HepG2 (cell line): ENCODE data around the gene TOX2. TPM values are rescaled to one million over a fixed set of nuclear protein-coding genes. Genes with fewer than 3 reads are reported as not detected.

Experiments
- ATAC-seq: fragments of 200-7000 bp; cut with Tn5 transposase; 3 replicates; pipeline ENCODE4 v1.9.1; 2020; ENCODE audit warnings: mild to moderate bottlenecking, moderate library complexity
- BruUV-seq: library from RNA; stranded (reverse); fragments of 400-500 nt; replicated peaks from 2 replicates; lab custom pipeline; 2021; lab: Mats Ljungman, UMichigan
- CTCF ChIA-PET: fragments of 300-600 bp; formaldehyde crosslinking; extraction: SDS; loops from one replicate; lab custom pipeline; 2021; ENCODE audit warnings: low total read pairs, inconsistent platforms, low intra/inter-chr PET ratio; lab: Yijun Ruan, JAX
- POLR2A ChIA-PET: fragments of 350-600 bp; sonication (Branson Sonifier 250); formaldehyde crosslinking; loops from one replicate; lab custom pipeline; 2020; ENCODE audit warnings: antibody characterized with exemption, inconsistent platforms; lab: Yijun Ruan, JAX
- DNase-seq: peaks from one replicate; pipeline ENCODE4 v3.0.0-alpha.2; 2015; ENCODE audit warnings: low spot score
- FAIRE-seq: peaks from 3 replicates; lab custom pipeline; 2011; peaks lifted over from hg19 to GRCh38; lab: Jason Lieb, UNC
- H2AFZ ChIP-seq: one replicate; pipeline ENCODE4 v1.6.1; 2011; ENCODE audit warnings: low read length, inconsistent platforms
- H3K27ac ChIP-seq: fragments of 300-600 bp; 3 replicates; pipeline ENCODE4 v1.8.0; 2011; ENCODE audit warnings: mixed run types, mild to moderate bottlenecking, mixed read lengths, low read length, inconsistent platforms; ENCODE audit not compliant: insufficient read depth; ENCODE audit errors: extremely low read length
- H3K27me3 ChIP-seq, 2 experiments: fragments of 200-600 bp in 1 of 2; 2 replicates in 1 of 2; 3 replicates in 1 of 2; pipeline versions ENCODE4 v1.6.0 to v1.8.0; 2011; ENCODE audit warnings: low read length in 2 of 2, mild to moderate bottlenecking in 2 of 2, moderate library complexity in 2 of 2, inconsistent platforms in 1 of 2; ENCODE audit not compliant: insufficient read depth in 2 of 2, control insufficient read depth in 1 of 2
- H3K36me3 ChIP-seq, 2 experiments: fragments of 200-600 bp in 1 of 2; replicated peaks in 1 of 2; 2 replicates in 1 of 2; 3 replicates in 1 of 2; pipeline versions ENCODE4 v1.5.1 to v1.8.0; 2011; ENCODE audit warnings: low read length in 2 of 2, inconsistent platforms in 1 of 2; ENCODE audit not compliant: insufficient read depth in 2 of 2, control insufficient read depth in 1 of 2
- H3K4me1 ChIP-seq: 2 replicates; pipeline ENCODE4 v1.5.1; 2012; ENCODE audit warnings: low read length, inconsistent platforms; ENCODE audit not compliant: insufficient read depth
- H3K4me2 ChIP-seq: 2 replicates; pipeline ENCODE4 v1.6.0; 2011; ENCODE audit warnings: low read depth, low read length, inconsistent platforms
- H3K4me3 ChIP-seq, 3 experiments: fragments of 200-600 bp in 1 of 3; sonication (generic), shearing (Covaris generic) in 1 of 3; replicated peaks in 1 of 3; 2 replicates each; pipeline ENCODE4 v1.5.1; 2011 to 2016; ENCODE audit warnings: low read length in 3 of 3, inconsistent platforms in 2 of 3, low read depth in 2 of 3, mild to moderate bottlenecking in 2 of 3, control low read depth in 1 of 3, mixed read lengths in 1 of 3; ENCODE audit not compliant: insufficient read depth in 1 of 3
- H3K79me2 ChIP-seq: one replicate; pipeline ENCODE4 v1.6.1; 2011; ENCODE audit warnings: low read length, inconsistent platforms; ENCODE audit not compliant: insufficient read depth
- H3K9ac ChIP-seq: 2 replicates; pipeline ENCODE4 v1.6.0; 2011; ENCODE audit warnings: mild to moderate bottlenecking, low read depth, low read length, inconsistent platforms; ENCODE audit not compliant: insufficient read depth
- H3K9me3 ChIP-seq: 2 replicates; pipeline ENCODE4 v1.5.1; 2012; ENCODE audit warnings: mild to moderate bottlenecking, low read length
- H4K20me1 ChIP-seq: 2 replicates; pipeline ENCODE4 v1.6.0; 2011; ENCODE audit warnings: inconsistent platforms, mild to moderate bottlenecking, low read length, moderate library complexity; ENCODE audit not compliant: insufficient read depth
- CEBPB ChIP-seq: IDR thresholded peaks from 2 replicates; pipeline ENCODE4 v1.6.1; 2011; ENCODE audit warnings: low read depth, low read length, improper control_type of control experiment, borderline replicate concordance
- GLI4 ChIP-seq: sonication (generic); formaldehyde crosslinking; IDR thresholded peaks from 2 replicates; pipeline ENCODE4 v1.5.1; 2020; ENCODE audit warnings: missing genetic modification reagents, mild to moderate bottlenecking, moderate library complexity, borderline replicate concordance
- KDM3A ChIP-seq: IDR thresholded peaks from 2 replicates; pipeline ENCODE4 v1.6.1; 2018; ENCODE audit warnings: low read depth, missing compliant biosample characterization
- KLF16 ChIP-seq, 2 experiments: sonication (generic) in 1 of 2; formaldehyde crosslinking in 1 of 2; IDR thresholded peaks; 2 replicates each; pipeline versions ENCODE4 v1.6.1 to v1.8.0; 2016 to 2023; ENCODE audit warnings: missing genetic modification reagents in 2 of 2, missing compliant biosample characterization in 1 of 2
- MEIS2 ChIP-seq: sonication (generic); formaldehyde crosslinking; IDR thresholded peaks from 2 replicates; pipeline ENCODE4 v1.9.0; 2021; ENCODE audit warnings: mild to moderate bottlenecking, missing genetic modification reagents
- MYC ChIP-seq: sonication (generic); formaldehyde crosslinking; IDR thresholded peaks from 2 replicates; pipeline ENCODE4 v1.9.0; 2021; ENCODE audit warnings: missing genetic modification reagents, borderline replicate concordance
- NFYB ChIP-seq: sonication (generic); formaldehyde crosslinking; IDR thresholded peaks from 2 replicates; pipeline ENCODE4 v1.4.0; 2020; ENCODE audit warnings: missing genetic modification reagents
- NR2F1 ChIP-seq, 2 experiments: fragments of 450-650 bp in 1 of 2; formaldehyde crosslinking in 1 of 2; IDR thresholded peaks; 2 replicates each; pipeline versions ENCODE4 v1.5.0 to v1.6.1; 2016 to 2020; ENCODE audit warnings: mild to moderate bottlenecking in 1 of 2, missing compliant biosample characterization in 1 of 2, missing genetic modification reagents in 1 of 2, moderate library complexity in 1 of 2
- NR3C1 ChIP-seq: sonication (generic); formaldehyde crosslinking; IDR thresholded peaks from 2 replicates; pipeline ENCODE4 v1.4.0; 2020; ENCODE audit warnings: missing genetic modification reagents
- RARG ChIP-seq: sonication (generic); formaldehyde crosslinking; IDR thresholded peaks from 2 replicates; pipeline ENCODE4 v1.4.0; 2020; ENCODE audit warnings: low read depth, mild to moderate bottlenecking, missing genetic modification reagents
- SMYD3 ChIP-seq: sonication (generic); formaldehyde crosslinking; IDR thresholded peaks from 2 replicates; pipeline ENCODE4 v1.8.1; 2023; ENCODE audit warnings: mild to moderate bottlenecking, missing genetic modification reagents
- TOPORS ChIP-seq: sonication (generic); formaldehyde crosslinking; IDR thresholded peaks from 2 replicates; pipeline ENCODE4 v1.8.0; 2023; ENCODE audit warnings: mild to moderate bottlenecking, missing genetic modification reagents
- ZNF12 ChIP-seq: sonication (generic); formaldehyde crosslinking; IDR thresholded peaks from 2 replicates; pipeline ENCODE4 v1.5.0; 2020; ENCODE audit warnings: missing genetic modification reagents
- ZNF205 ChIP-seq: IDR thresholded peaks from 2 replicates; pipeline ENCODE4 v1.6.1; 2018; ENCODE audit warnings: missing biosample characterization, missing genetic modification reagents
- ZNF232 ChIP-seq: sonication (generic); formaldehyde crosslinking; IDR thresholded peaks from 2 replicates; pipeline ENCODE4 v1.4.0; 2020; ENCODE audit warnings: missing genetic modification reagents, borderline replicate concordance
- ZNF766 ChIP-seq: sonication (generic); formaldehyde crosslinking; IDR thresholded peaks from 2 replicates; pipeline ENCODE4 v1.5.0; 2020; ENCODE audit warnings: missing genetic modification reagents, borderline replicate concordance
- ZSCAN25 ChIP-seq: sonication (generic); formaldehyde crosslinking; IDR thresholded peaks from 2 replicates; pipeline ENCODE4 v1.8.0; 2022; ENCODE audit warnings: mild to moderate bottlenecking, missing genetic modification reagents
- WGBS: methylation state at CpG from one replicate; pipeline ENCODE4 v1.1.6; 2017; ENCODE audit warnings: low lambda C conversion rate; 5-methylcytosine and 5-hydroxymethylcytosine counted together
- in situ Hi-C: cut with HindIII; loops from 2 replicates; pipeline ENCODE4 v1.10.0; 2017; ENCODE audit warnings: low pct_unique_long_range_greater_than_20kb; ENCODE audit not compliant: extremely low pct_ligation_motif_present
- intact Hi-C: fragments of 100-400 bp; cut with micrococcal nuclease; formaldehyde crosslinking; loops from one replicate; pipeline ENCODE4 v1.10.0; 2022; ENCODE audit not compliant: unreplicated experiment
- polyA plus RNA-seq, 8 experiments: library from polyadenylated mRNA; depleted of rRNA in 3 of 8; stranded (reverse) in 7 of 8; unstranded in 1 of 8; fragments of >200 nt; fragmentation: Illumina TruSeq in 4 of 8; extraction: Trizol in 4 of 8; gene quantifications; 2 replicates each; pipeline versions ENCODE4 v1.2.1 to v1.2.3, GENCODE V29; 2011 to 2016; ENCODE audit warnings: low read depth in 4 of 8, missing spikeins in 1 of 8, mixed read lengths in 1 of 8; ENCODE audit not compliant: insufficient read depth in 1 of 8
- total RNA-seq, 5 experiments: library from RNA; depleted of rRNA; stranded (reverse); fragments of >200 nt; fragmentation: Illumina TruSeq; extraction: Trizol; gene quantifications; 2 replicates each; pipeline ENCODE4 v1.2.3, GENCODE V29; 2016; ENCODE audit warnings: low read depth in 1 of 5
- TF ChIP-seq, protein P1 (sequence below): sonication (generic); formaldehyde crosslinking; IDR thresholded peaks from 2 replicates; pipeline ENCODE4 v1.9.0; 2021; ENCODE audit warnings: missing genetic modification reagents, borderline replicate concordance
- TF ChIP-seq, protein P2 (sequence below): sonication (generic); formaldehyde crosslinking; IDR thresholded peaks from 2 replicates; pipeline ENCODE4 v1.5.1; 2020; ENCODE audit warnings: missing genetic modification reagents, mild to moderate bottlenecking, borderline replicate concordance

TOX2 gene
- total and polyA plus RNA-seq, 2 of the 13 experiments (the other 11 are each of a cell fraction or from before 2014, with no cell fraction given) = not detected

GRCh38 chr20:43992885-43993284 lies 78.2 kb downstream of the TOX2 start (continued):
- TF ChIP-seq KLF16 (CRISPR knock-in tag; IDR thresholded peaks at IDR 0.05) (no peak), SMYD3 (CRISPR knock-in tag) (no peak), NR3C1 (CRISPR knock-in tag) (no peak), TOPORS (CRISPR knock-in tag) (no peak), KDM3A (no peak), ZNF12 (CRISPR knock-in tag) (no peak), MEIS2 (CRISPR knock-in tag) (no peak), ZNF766 (CRISPR knock-in tag) (no peak), NFYB (CRISPR knock-in tag) (no peak), MYC (CRISPR knock-in tag) (no peak)
- TF ChIP-seq, protein P1, sequence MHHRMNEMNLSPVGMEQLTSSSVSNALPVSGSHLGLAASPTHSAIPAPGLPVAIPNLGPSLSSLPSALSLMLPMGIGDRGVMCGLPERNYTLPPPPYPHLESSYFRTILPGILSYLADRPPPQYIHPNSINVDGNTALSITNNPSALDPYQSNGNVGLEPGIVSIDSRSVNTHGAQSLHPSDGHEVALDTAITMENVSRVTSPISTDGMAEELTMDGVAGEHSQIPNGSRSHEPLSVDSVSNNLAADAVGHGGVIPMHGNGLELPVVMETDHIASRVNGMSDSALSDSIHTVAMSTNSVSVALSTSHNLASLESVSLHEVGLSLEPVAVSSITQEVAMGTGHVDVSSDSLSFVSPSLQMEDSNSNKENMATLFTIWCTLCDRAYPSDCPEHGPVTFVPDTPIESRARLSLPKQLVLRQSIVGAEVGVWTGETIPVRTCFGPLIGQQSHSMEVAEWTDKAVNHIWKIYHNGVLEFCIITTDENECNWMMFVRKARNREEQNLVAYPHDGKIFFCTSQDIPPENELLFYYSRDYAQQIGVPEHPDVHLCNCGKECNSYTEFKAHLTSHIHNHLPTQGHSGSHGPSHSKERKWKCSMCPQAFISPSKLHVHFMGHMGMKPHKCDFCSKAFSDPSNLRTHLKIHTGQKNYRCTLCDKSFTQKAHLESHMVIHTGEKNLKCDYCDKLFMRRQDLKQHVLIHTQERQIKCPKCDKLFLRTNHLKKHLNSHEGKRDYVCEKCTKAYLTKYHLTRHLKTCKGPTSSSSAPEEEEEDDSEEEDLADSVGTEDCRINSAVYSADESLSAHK = no peak

DNA sequence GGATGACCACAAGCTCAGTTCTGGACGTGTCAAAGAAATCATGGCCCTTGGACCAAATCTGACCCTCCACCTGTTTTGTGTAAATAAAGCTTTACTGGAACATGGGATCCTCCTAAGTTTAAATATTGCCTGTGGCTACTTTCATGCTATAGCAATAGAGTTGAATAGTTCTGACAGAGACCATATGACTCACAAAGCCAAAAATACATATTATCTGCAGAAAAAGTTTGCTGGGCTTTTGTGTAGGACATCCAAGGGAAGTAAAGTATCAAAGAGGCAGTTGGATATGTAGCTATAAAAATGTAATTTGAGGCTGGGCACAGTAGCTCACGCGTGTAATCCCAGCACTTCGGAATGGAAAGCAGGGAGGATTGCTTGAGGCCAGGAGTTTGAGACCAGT lies 78.9 kb downstream of the TOX2 start:
- no peak for FAIRE-seq
- DNase-seq = no peak
- peaks cover 2 to 4% of the 10 kb centered on the region in 2 experiments; a peak in 3 of 5 replicates for H3K27me3 ChIP-seq
- no peak overlapping the region for H2AFZ ChIP-seq
- intact Hi-C loops = no loop called here
- ChIA-PET CTCF (no interaction called here), POLR2A (no interaction called here)
- H4K20me1 ChIP-seq = no peaks in the 10 kb centered on the region
- in situ Hi-C loops = no loop called here
- no TSS peak for BruUV-seq
- H3K27ac ChIP-seq = no peak overlapping the region
- no peak overlapping the region for H3K4me2 ChIP-seq
- H3K9me3 ChIP-seq = 0 out of 2 replicates have a peak, but pooled peaks cover 3% of the 10 kb centered on the region
- H3K4me3 ChIP-seq = no peak overlapping the region
- no peaks in the 10 kb centered on the region for H3K79me2 ChIP-seq
- no peak overlapping the region for H3K9ac ChIP-seq
- ATAC-seq = no peak
- H3K36me3 ChIP-seq = no peaks in the 10 kb centered on the region
- 10% methylated on average over 4 of the region's 4 CpGs for WGBS
- H3K4me1 ChIP-seq = no peaks in the 10 kb centered on the region
- TF ChIP-seq ZNF205 (CRISPR knock-in tag) (no peak), GLI4 (no peak), CEBPB (no peak), RARG (CRISPR knock-in tag) (no peak), NR2F1 (CRISPR knock-in tag; IDR thresholded peaks at IDR 0.05) (no peak), ZSCAN25 (CRISPR knock-in tag) (no peak), ZNF232 (CRISPR knock-in tag) (no peak)
- TF ChIP-seq, protein P2, sequence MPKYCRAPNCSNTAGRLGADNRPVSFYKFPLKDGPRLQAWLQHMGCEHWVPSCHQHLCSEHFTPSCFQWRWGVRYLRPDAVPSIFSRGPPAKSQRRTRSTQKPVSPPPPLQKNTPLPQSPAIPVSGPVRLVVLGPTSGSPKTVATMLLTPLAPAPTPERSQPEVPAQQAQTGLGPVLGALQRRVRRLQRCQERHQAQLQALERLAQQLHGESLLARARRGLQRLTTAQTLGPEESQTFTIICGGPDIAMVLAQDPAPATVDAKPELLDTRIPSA (CRISPR knock-in tag) = no peak
